ENCODE measurements around the gene TPBGL. TPM values are rescaled to one million over a fixed set of nuclear protein-coding genes. Genes with fewer than 3 reads are reported as not detected.

Gene TPBGL
- 1 to 10 TPM in 1 of 4 donors, under 1 TPM in 1, not detected in 2; 0.40 to 3.7 TPM for total RNA-seq

- WGBS, 2 donors (ENCODE audit: low coverage in 1 of 2) = 10% methylated on average over 12 of the region's 58 CpGs; no CpG with 5 or more reads in 1 of the 2 donors
- peak within 1 kb of the TSS in 3 of 4 donors; percentile 19 to 49 (median 40) for H3K4me3 ChIP-seq
- H3K36me3 ChIP-seq = no peaks in the 10 kb centered on the region
- no peak for DNase-seq
- intact Hi-C loops (cut with DNase I; ENCODE audit: low total_unique reads) (no loop called here), in situ Hi-C loops (cut with MboI; ENCODE audit: low pct_ligation_motif_present in 1 of 4, low pct_unique_long_range_greater_than_20kb in 1 of 4, low sequenced_read_pairs in 3 of 4) (loop anchor here (10.0 to 25.0 kb wide), 4 partner anchors 96 to 303 kb away; partner anchors contain the start of genes SPCS2 (in 3 of the 4) and XRRA1 (in 3 of the 4))
- peak within 1 kb of the TSS in 1 of 4 donors; percentile 6 for H3K27ac ChIP-seq
- no peaks in the 10 kb centered on the region for H3K9me3 ChIP-seq
- peaks cover 0 to 16% (median 11%) of the 10 kb centered on the region in 4 donors for H3K4me1 ChIP-seq
- H3K27me3 ChIP-seq = peaks cover 57% of the 10 kb centered on the region
- TF ChIP-seq POLR2AphosphoS5 (IDR thresholded peaks at IDR 0.05) (no peak), EP300 (IDR thresholded peaks at IDR 0.05; ENCODE audit: low read depth) (no peak), CTCF (IDR thresholded peaks at IDR 0.05) (no peak), POLR2A (IDR thresholded peaks at IDR 0.05) (no peak)
Measured at GRCh38 chr11:75240311-75241035, at the start of gene TPBGL. Gene TPBGL (plus strand): TSS chr11:75240774. CDS start chr11:75241050, 276 bp downstream.

GRCh38 chr11:75191330-75191717, 49.2 kb upstream of the TPBGL start:
- no peak for DNase-seq
- intact Hi-C loops (cut with DNase I; ENCODE audit: low total_unique reads) = no loop called here
- H3K9me3 ChIP-seq = no peaks in the 10 kb centered on the region
- no peaks in the 10 kb centered on the region for H3K27me3 ChIP-seq
- TF ChIP-seq POLR2AphosphoS5 (IDR thresholded peaks at IDR 0.05) (no peak), CTCF (IDR thresholded peaks at IDR 0.05) (no peak), POLR2A (IDR thresholded peaks at IDR 0.05) (no peak), EP300 (IDR thresholded peaks at IDR 0.05; ENCODE audit: low read depth) (no peak)
- no peaks in the 10 kb centered on the region for H3K36me3 ChIP-seq
- peaks cover 0 to 27% (median 2%) of the 10 kb centered on the region in 4 donors for H3K4me1 ChIP-seq
- 55% methylated on average over 3 of the region's 3 CpGs; no CpG with 5 or more reads in 1 of the 2 donors for WGBS, 2 donors (ENCODE audit: low coverage in 1 of 2)
- H3K27ac ChIP-seq = no peak overlapping the region
- H3K4me3 ChIP-seq = no peak overlapping the region
- in situ Hi-C loops (cut with MboI; ENCODE audit: low pct_ligation_motif_present in 1 of 4, low pct_unique_long_range_greater_than_20kb in 1 of 4, low sequenced_read_pairs in 3 of 4) = no loop called here

- no peak overlapping the region for H3K27ac ChIP-seq
- H3K4me1 ChIP-seq = peaks cover 0 to 27% (median 2%) of the 10 kb centered on the region in 4 donors
- DNase-seq = no peak
- TF ChIP-seq EP300 (IDR thresholded peaks at IDR 0.05; ENCODE audit: low read depth) (no peak), CTCF (IDR thresholded peaks at IDR 0.05) (no peak), POLR2A (IDR thresholded peaks at IDR 0.05) (no peak), POLR2AphosphoS5 (IDR thresholded peaks at IDR 0.05) (no peak)
- in situ Hi-C loops (cut with MboI; ENCODE audit: low pct_ligation_motif_present in 1 of 4, low pct_unique_long_range_greater_than_20kb in 1 of 4, low sequenced_read_pairs in 3 of 4) (no loop called here), intact Hi-C loops (cut with DNase I; ENCODE audit: low total_unique reads) (no loop called here)
- no peaks in the 10 kb centered on the region for H3K9me3 ChIP-seq
- H3K36me3 ChIP-seq = no peaks in the 10 kb centered on the region
- 94 to 100% methylated on average over 2 to 15 of the region's 15 CpGs for WGBS, 2 donors (ENCODE audit: low coverage in 1 of 2)
- H3K27me3 ChIP-seq = no peaks in the 10 kb centered on the region
- H3K4me3 ChIP-seq = no peak overlapping the region
Measured at GRCh38 chr11:75193271-75193670, 47.3 kb upstream of the TPBGL start.

GRCh38 chr11:75193711-75194110, 46.9 kb upstream of the TPBGL start:
- H3K27me3 ChIP-seq = no peaks in the 10 kb centered on the region
- 80% methylated on average over 2 of the region's 2 CpGs; no CpG with 5 or more reads in 1 of the 2 donors for WGBS, 2 donors (ENCODE audit: low coverage in 1 of 2)
- peaks cover 0 to 27% (median 2%) of the 10 kb centered on the region in 4 donors for H3K4me1 ChIP-seq
- no peaks in the 10 kb centered on the region for H3K9me3 ChIP-seq
- TF ChIP-seq POLR2A (IDR thresholded peaks at IDR 0.05) (no peak), EP300 (IDR thresholded peaks at IDR 0.05; ENCODE audit: low read depth) (no peak), POLR2AphosphoS5 (IDR thresholded peaks at IDR 0.05) (no peak), CTCF (IDR thresholded peaks at IDR 0.05) (no peak)
- no peaks in the 10 kb centered on the region for H3K36me3 ChIP-seq
- DNase-seq = no peak
- no peak overlapping the region for H3K4me3 ChIP-seq
- in situ Hi-C loops (cut with MboI; ENCODE audit: low pct_ligation_motif_present in 1 of 4, low pct_unique_long_range_greater_than_20kb in 1 of 4, low sequenced_read_pairs in 3 of 4) (no loop called here), intact Hi-C loops (cut with DNase I; ENCODE audit: low total_unique reads) (no loop called here)
- H3K27ac ChIP-seq = no peak overlapping the region
